GM12872 (cell line): ENCODE measurements around the gene BMPR1B.

Experiments used
- CTCF ChIP-seq: IDR thresholded peaks from 3 replicates; pipeline ENCODE4 v1.5.1; 2011; ENCODE audit warnings: low read depth, mild to moderate bottlenecking, low read length, moderate library complexity; ENCODE audit not compliant: insufficient read depth

The BMPR1B gene

GRCh38 chr4:95071851-95072250 is 314.1 kb downstream of the BMPR1B start:
- no peak for TF ChIP-seq CTCF

- no peak for TF ChIP-seq CTCF
Observed at GRCh38 chr4:95073646-95074045, 315.9 kb downstream of the BMPR1B start.

GRCh38 chr4:95077864-95078263 is 320.1 kb downstream of the BMPR1B start:
- TF ChIP-seq CTCF = no peak

- TF ChIP-seq CTCF = no peak
Observed at GRCh38 chr4:95080969-95081368, 323.2 kb downstream of the BMPR1B start.

- TF ChIP-seq CTCF = no peak
Observed at GRCh38 chr4:95084584-95084983, 326.8 kb downstream of the BMPR1B start.

GRCh38 chr4:95085124-95085833 is 327.5 kb downstream of the BMPR1B start:
- TF ChIP-seq CTCF = no peak

GRCh38 chr4:95086551-95086950 is 328.8 kb downstream of the BMPR1B start:
- TF ChIP-seq CTCF = no peak
